Neural cell (in vitro differentiated cells): Measurements from ENCODE around the gene HDAC3.

Experiments used
- CTCF ChIP-seq: fragments of 450-650 bp; IDR thresholded peaks from 2 replicates; pipeline ENCODE4 v1.5.1; 2014; ENCODE audit warnings: antibody characterized with exemption, mild to moderate bottlenecking, moderate library complexity; ENCODE audit not compliant: poor library complexity, severe bottlenecking
- EZH2 ChIP-seq: fragments of 200-600, 300-800 bp; shearing (Covaris generic), sonication (generic); IDR thresholded peaks from 2 replicates; pipeline ENCODE4 v1.6.1; 2014; ENCODE audit warnings: antibody characterized with exemption, low read length, borderline replicate concordance, mild to moderate bottlenecking; ENCODE audit not compliant: insufficient read depth, poor library complexity, severe bottlenecking
- MXI1 ChIP-seq: fragments of 450-650 bp; conservative IDR thresholded peaks from 2 replicates; pipeline ENCODE4 v1.6.1; 2014; ENCODE audit warnings: antibody characterized with exemption, mild to moderate bottlenecking; ENCODE audit not compliant: poor library complexity, severe bottlenecking
- POLR2AphosphoS5 ChIP-seq: IDR thresholded peaks from 2 replicates; pipeline ENCODE4 v1.6.1; 2012
- RAD21 ChIP-seq: fragments of 450-650 bp; conservative IDR thresholded peaks from 2 replicates; pipeline ENCODE4 v1.6.1; 2014; ENCODE audit warnings: antibody characterized with exemption, mild to moderate bottlenecking, moderate library complexity
- REST ChIP-seq: IDR thresholded peaks from 2 replicates; pipeline ENCODE4 v1.6.1; 2012; ENCODE audit warnings: borderline replicate concordance
- SMC3 ChIP-seq: fragments of 450-650 bp; conservative IDR thresholded peaks from 2 replicates; pipeline ENCODE4 v1.6.1; 2014; ENCODE audit warnings: antibody characterized with exemption, mild to moderate bottlenecking, moderate library complexity; ENCODE audit not compliant: poor library complexity
- TAF1 ChIP-seq: IDR thresholded peaks from 2 replicates; pipeline ENCODE4 v1.6.1; 2012; ENCODE audit warnings: low read depth

GRCh38 chr5:141657404-141657803 lies 20.8 kb upstream of the HDAC3 start:
- no peak for TF ChIP-seq POLR2AphosphoS5
- TF ChIP-seq CTCF, result no peak
- TF ChIP-seq EZH2, result no peak
- no peak for TF ChIP-seq TAF1
- no peak for TF ChIP-seq MXI1
- TF ChIP-seq RAD21, result no peak
- no peak for TF ChIP-seq REST
- TF ChIP-seq SMC3, result no peak
